Gastrocnemius medialis (tissue), 4 donors: ENCODE measurements around the gene LCN12.

Source experiments
- POLR2A ChIP-seq, 2 donors: fragments of 450-650 bp; IDR thresholded peaks; one replicate each; pipeline ENCODE4 v1.6.1; 2017; ENCODE audit warnings: antibody characterized with exemption in 2 of 2, mild to moderate bottlenecking in 2 of 2, moderate library complexity in 2 of 2
- TF ChIP-seq, protein P1 (sequence below), 5 experiments: fragments of 450-650 bp in 3 of 5; fragments of 200-600 bp in 2 of 5; sonication (generic) in 2 of 5; IDR thresholded peaks in 4 of 5; conservative IDR thresholded peaks in 1 of 5; 1 replicate in 4 of 5; 2 replicates in 1 of 5; pipeline ENCODE4 v1.5.1; 2016 to 2019; ENCODE audit warnings: antibody characterized with exemption in 5 of 5, mild to moderate bottlenecking in 3 of 5, moderate library complexity in 3 of 5

DNA sequence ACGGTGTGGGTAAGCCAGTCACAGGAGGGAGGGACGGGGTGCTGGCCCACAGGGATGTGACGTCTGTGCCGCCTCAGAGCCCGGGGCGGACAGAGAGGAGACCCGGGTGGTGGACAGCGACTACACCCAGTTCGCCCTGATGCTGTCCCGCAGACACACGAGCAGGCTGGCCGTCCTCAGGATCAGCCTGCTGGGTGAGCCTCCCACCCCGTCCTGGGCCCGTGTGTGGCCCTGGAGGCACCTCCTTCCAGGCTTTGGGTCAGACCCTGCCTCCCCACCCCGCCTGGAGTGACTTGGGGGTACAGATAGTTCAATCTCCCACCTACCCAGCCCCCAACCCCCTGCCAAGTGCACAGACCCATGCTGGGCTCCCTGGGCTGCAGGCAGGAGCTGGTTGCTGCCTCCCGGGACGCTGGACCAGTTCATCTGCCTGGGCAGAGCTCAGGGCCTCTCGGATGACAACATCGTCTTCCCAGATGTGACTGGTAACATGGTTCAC, 1.7 kb downstream of the LCN12 start:
- TF ChIP-seq, protein P1, sequence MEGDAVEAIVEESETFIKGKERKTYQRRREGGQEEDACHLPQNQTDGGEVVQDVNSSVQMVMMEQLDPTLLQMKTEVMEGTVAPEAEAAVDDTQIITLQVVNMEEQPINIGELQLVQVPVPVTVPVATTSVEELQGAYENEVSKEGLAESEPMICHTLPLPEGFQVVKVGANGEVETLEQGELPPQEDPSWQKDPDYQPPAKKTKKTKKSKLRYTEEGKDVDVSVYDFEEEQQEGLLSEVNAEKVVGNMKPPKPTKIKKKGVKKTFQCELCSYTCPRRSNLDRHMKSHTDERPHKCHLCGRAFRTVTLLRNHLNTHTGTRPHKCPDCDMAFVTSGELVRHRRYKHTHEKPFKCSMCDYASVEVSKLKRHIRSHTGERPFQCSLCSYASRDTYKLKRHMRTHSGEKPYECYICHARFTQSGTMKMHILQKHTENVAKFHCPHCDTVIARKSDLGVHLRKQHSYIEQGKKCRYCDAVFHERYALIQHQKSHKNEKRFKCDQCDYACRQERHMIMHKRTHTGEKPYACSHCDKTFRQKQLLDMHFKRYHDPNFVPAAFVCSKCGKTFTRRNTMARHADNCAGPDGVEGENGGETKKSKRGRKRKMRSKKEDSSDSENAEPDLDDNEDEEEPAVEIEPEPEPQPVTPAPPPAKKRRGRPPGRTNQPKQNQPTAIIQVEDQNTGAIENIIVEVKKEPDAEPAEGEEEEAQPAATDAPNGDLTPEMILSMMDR (IDR thresholded peaks at IDR 0.05 in 4 of 5, conservative IDR thresholded peaks at IDR 0.05 in 1 of 5): no peak
- TF ChIP-seq POLR2A (IDR thresholded peaks at IDR 0.05): no peak
